ENCODE data around the gene NPAS3.

DNA sequence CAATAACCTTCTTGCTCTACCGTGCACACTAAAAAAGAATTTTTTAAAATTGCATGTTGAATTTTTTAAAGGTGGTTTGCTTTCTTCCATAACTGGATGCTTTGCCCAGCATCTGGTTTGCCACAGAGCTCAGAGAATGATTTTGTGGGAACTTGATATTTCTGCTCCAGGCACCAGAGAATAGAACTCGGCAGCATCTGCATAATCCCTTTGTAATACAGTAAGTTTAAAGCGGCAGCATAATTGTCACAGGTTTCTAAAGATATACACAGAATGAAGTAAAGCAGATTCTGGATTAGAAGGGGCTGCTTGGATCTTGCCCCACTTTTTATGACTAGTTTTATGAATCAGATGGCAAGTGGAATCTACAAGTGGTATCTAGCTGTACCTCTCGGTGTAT, 352.0 kb downstream of the NPAS3 start:
- TF ChIP-seq POLR2AphosphoS5 (IDR thresholded peaks at IDR 0.05; ENCODE audit: borderline replicate concordance, low read depth, low read length) = no peak
- TF ChIP-seq FOXP2 (optimal IDR thresholded peaks at IDR 0.05; ENCODE audit: control extremely low read depth, extremely low read length, insufficient read depth) = no peak
- TF ChIP-seq EZH2 (IDR thresholded peaks at IDR 0.05) = no peak
